Kidney epithelial cell (primary cell): Measurements from ENCODE around the gene HEG1. TPM values are rescaled to one million over a fixed set of nuclear protein-coding genes. Genes with fewer than 3 reads are reported as not detected.

Experiments
- DNase-seq: peaks from one replicate; pipeline ENCODE4 v3.0.0-alpha.2; 2010; ENCODE audit warnings: low read depth
- H3K27me3 ChIP-seq: 2 replicates; pipeline ENCODE4 v1.6.0; 2011; ENCODE audit warnings: low read length; ENCODE audit not compliant: control insufficient read depth, insufficient read depth
- H3K36me3 ChIP-seq: 2 replicates; pipeline ENCODE4 v1.5.1; 2011; ENCODE audit warnings: low read length; ENCODE audit not compliant: control insufficient read depth, insufficient read depth
- H3K4me3 ChIP-seq: 2 replicates; pipeline ENCODE4 v1.5.1; 2011; ENCODE audit warnings: low read depth, mild to moderate bottlenecking, control low read depth, low read length
- CTCF ChIP-seq: IDR thresholded peaks from 2 replicates; pipeline ENCODE4 v1.5.1; 2011; ENCODE audit warnings: mild to moderate bottlenecking, moderate library complexity, low read length, control low read depth, inconsistent platforms; ENCODE audit not compliant: insufficient read depth, poor library complexity, severe bottlenecking
- total RNA-seq: library from RNA; depleted of rRNA; stranded (reverse); fragments of >200 nt; gene quantifications from 2 replicates; pipeline ENCODE4 v1.2.3, GENCODE V29; 2015

HEG1 gene
- total RNA-seq, 1 donor from 2014 or later = 17.4 TPM

- Histone ChIP-seq H3K4me3 (no peak overlapping the region), H3K36me3 (peaks cover 3% of the 10 kb centered on the region), H3K27me3 (no peaks in the 10 kb centered on the region)
- no peak for TF ChIP-seq CTCF
- DNase-seq = no peak
These were observed 31.0 kb downstream of the HEG1 start for GRCh38 chr3:125024817-125025216.

DNA sequence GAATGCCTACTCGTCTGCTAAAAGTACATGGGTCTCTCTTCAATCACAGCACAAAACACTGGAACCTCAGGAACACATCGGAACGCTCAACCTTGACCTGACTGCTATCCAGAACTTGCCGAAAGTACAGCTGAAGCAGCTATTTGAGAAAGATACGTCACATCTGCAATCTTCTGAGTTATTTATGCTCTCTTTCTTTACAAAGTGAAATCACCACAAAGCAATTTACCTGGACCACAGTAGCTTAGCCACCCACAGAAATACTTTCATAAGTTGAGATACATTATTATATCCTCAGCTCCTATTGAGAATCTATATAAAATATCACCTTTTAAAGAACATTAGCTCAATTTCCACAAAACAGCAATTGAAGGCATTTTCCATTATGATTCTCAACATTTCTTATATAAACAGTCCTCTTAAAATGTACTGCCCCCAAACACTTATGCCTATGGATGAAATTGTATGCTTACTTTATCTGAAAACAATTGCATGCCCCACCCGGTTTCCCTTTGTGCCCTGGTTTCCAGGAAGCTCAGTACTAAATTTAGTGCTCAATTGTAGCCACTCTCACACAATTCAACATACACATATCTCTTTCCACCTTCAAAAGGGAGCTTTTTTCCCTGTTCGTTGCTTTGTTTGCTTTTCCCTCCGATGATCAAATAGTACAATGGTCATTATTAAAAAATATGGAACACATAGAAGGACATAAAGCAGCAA lies 31.8 kb downstream of the HEG1 start:
- no peak for TF ChIP-seq CTCF
- Histone ChIP-seq H3K36me3 (peaks cover 2% of the 10 kb centered on the region), H3K4me3 (no peak overlapping the region)

GRCh38 chr3:125022206-125022605 lies 33.6 kb downstream of the HEG1 start:
- DNase-seq = no peak

More for the DNA sequence above, 31.8 kb downstream of the HEG1 start:
- H3K27me3 ChIP-seq = no peaks in the 10 kb centered on the region
- no peak for DNase-seq

DNA sequence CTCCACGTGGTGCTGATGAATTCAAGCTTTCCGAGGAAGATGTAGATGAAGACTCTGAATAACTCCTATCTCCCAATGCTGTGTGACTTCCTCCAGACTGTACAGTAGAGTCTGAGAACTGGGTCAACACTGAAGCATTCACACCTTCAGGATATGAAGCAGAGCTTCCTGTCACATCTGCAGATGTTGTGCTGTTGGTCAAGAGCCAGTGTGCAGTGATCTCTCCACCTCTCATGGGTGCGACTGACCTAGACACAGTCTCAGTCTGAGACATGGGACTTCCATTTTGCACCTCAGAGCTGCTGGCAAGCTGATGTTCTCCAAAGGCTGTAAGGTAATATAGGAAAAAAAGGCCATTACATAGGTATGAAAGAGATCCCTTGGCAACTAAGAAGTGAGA lies 36.5 kb downstream of the HEG1 start:
- DNase-seq = no peak
- Histone ChIP-seq H3K27me3 (no peaks in the 10 kb centered on the region), H3K4me3 (no peak overlapping the region), H3K36me3 (no peaks in the 10 kb centered on the region)
- no peak for TF ChIP-seq CTCF

More at GRCh38 chr3:125022206-125022605, 33.6 kb downstream of the HEG1 start:
- Histone ChIP-seq H3K27me3 (no peaks in the 10 kb centered on the region), H3K4me3 (no peak overlapping the region), H3K36me3 (peaks cover 2% of the 10 kb centered on the region)
- TF ChIP-seq CTCF = no peak

GRCh38 chr3:125017406-125017805 lies 38.4 kb downstream of the HEG1 start:
- Histone ChIP-seq H3K36me3 (no peaks in the 10 kb centered on the region), H3K4me3 (no peak overlapping the region), H3K27me3 (no peaks in the 10 kb centered on the region)
- no peak for TF ChIP-seq CTCF
- DNase-seq = no peak

DNA sequence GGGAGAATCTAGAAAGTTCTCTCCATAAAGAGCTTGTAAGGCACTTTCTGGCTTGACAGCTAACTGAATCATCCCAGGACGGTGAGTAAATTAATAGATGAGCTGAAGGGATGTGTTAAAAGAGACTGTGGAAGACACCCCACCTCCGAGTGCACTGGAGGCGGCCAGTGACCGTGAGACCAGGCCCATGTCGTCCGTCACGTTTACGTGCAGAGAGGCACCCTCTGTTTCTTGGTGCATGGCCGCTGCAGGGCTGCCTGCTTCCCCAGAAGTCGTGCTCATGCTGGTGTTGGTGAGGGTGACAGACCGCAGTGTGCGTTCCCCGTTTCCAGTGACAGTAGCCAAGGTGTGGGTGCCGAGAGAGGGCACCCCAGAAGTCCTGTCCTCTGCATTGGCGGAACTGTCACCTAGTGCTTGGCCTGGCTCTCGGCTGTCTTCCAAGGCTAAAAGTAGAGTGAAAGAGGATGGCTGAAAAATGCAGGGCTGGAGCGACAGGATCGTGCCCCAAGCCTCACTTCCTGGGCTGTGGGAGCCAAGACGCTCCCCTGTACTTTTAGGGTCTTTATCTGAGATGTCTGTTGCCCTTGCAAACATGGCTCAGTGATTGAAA lies 41.1 kb downstream of the HEG1 start:
- no peak for DNase-seq
- H3K27me3 ChIP-seq = no peaks in the 10 kb centered on the region
- peaks cover 1% of the 10 kb centered on the region for H3K36me3 ChIP-seq
- no peak overlapping the region for H3K4me3 ChIP-seq
- TF ChIP-seq CTCF = no peak
